ENCODE measurements around the gene FAM240B. TPM values are rescaled to one million over a fixed set of nuclear protein-coding genes. Genes with fewer than 3 reads are reported as not detected.

Gene FAM240B
- total RNA-seq: not detected in 2 replicates

GRCh38 chr9:38720083-38720745 is at the start of gene FAM240B:
Gene FAM240B, minus strand, starts transcription at chr9:38720133. Its CDS starts 16,134 bp downstream, at chr9:38703999.

Other genes starting within 250 kb of the FAM240B start
- 0.06 and 0.13 TPM in 2 replicates for gene ANKRD18A, start 99.5 kb downstream of the FAM240B start, total RNA-seq

All from aortic smooth muscle cell (primary cell).